ENCODE data around the gene LRPPRC.

The LRPPRC gene

GRCh38 chr2:43958397-43959275 lies 37.2 kb downstream of the LRPPRC start:
- Histone ChIP-seq H3K9me3 (ENCODE audit: severe bottlenecking) (no peaks in the 10 kb centered on the region), H3K4me1 (ENCODE audit: insufficient read depth, poor library complexity, severe bottlenecking) (peaks cover 3% of the 10 kb centered on the region), H3K27ac (ENCODE audit: poor library complexity, severe bottlenecking) (no peak overlapping the region), H3K36me3 (ENCODE audit: low read depth) (peaks cover 100% of the 10 kb centered on the region), H3K4me3 (ENCODE audit: severe bottlenecking) (no peak overlapping the region), H3K27me3 (ENCODE audit: insufficient read depth, poor library complexity, severe bottlenecking) (no peaks in the 10 kb centered on the region)
- no peak for TF ChIP-seq CTCF (IDR thresholded peaks at IDR 0.05; ENCODE audit: poor library complexity, severe bottlenecking)
- DNase-seq (ENCODE audit: low spot score) (no peak), ATAC-seq (ENCODE audit: low read depth) (no peak)

GRCh38 chr2:43950383-43951008 lies 45.3 kb downstream of the LRPPRC start:
- Histone ChIP-seq H3K27me3 (ENCODE audit: insufficient read depth, poor library complexity, severe bottlenecking) (no peaks in the 10 kb centered on the region), H3K9me3 (ENCODE audit: severe bottlenecking) (no peaks in the 10 kb centered on the region), H3K4me3 (ENCODE audit: severe bottlenecking) (no peak overlapping the region), H3K27ac (ENCODE audit: poor library complexity, severe bottlenecking) (no peak overlapping the region), H3K36me3 (ENCODE audit: low read depth) (peaks cover 100% of the 10 kb centered on the region), H3K4me1 (ENCODE audit: insufficient read depth, poor library complexity, severe bottlenecking) (peaks cover 3% of the 10 kb centered on the region)
- ATAC-seq (ENCODE audit: low read depth) (peak; percentile 60; the same call in 2 of the 3 replicates), DNase-seq (ENCODE audit: low spot score) (no peak)
- TF ChIP-seq CTCF (IDR thresholded peaks at IDR 0.05; ENCODE audit: poor library complexity, severe bottlenecking) = peak; percentile 63

GRCh38 chr2:43948370-43948769 lies 47.4 kb downstream of the LRPPRC start:
- Histone ChIP-seq H3K9me3 (ENCODE audit: severe bottlenecking) (no peaks in the 10 kb centered on the region), H3K4me1 (ENCODE audit: insufficient read depth, poor library complexity, severe bottlenecking) (no peaks in the 10 kb centered on the region), H3K4me3 (ENCODE audit: severe bottlenecking) (no peak overlapping the region), H3K27ac (ENCODE audit: poor library complexity, severe bottlenecking) (no peak overlapping the region), H3K27me3 (ENCODE audit: insufficient read depth, poor library complexity, severe bottlenecking) (no peaks in the 10 kb centered on the region), H3K36me3 (ENCODE audit: low read depth) (peaks cover 100% of the 10 kb centered on the region)
- TF ChIP-seq CTCF (IDR thresholded peaks at IDR 0.05; ENCODE audit: poor library complexity, severe bottlenecking) = no peak
- no peak for ATAC-seq (ENCODE audit: low read depth)
- no peak for DNase-seq (ENCODE audit: low spot score)

- H3K4me3 ChIP-seq (ENCODE audit: severe bottlenecking) = no peak overlapping the region
- no peaks in the 10 kb centered on the region for H3K4me1 ChIP-seq (ENCODE audit: insufficient read depth, poor library complexity, severe bottlenecking)
- H3K36me3 ChIP-seq (ENCODE audit: low read depth) = peaks cover 100% of the 10 kb centered on the region
- no peak for ATAC-seq (ENCODE audit: low read depth)
- TF ChIP-seq CTCF (IDR thresholded peaks at IDR 0.05; ENCODE audit: poor library complexity, severe bottlenecking) = no peak
- DNase-seq (ENCODE audit: low spot score) = no peak
- H3K27me3 ChIP-seq (ENCODE audit: insufficient read depth, poor library complexity, severe bottlenecking) = no peaks in the 10 kb centered on the region
- no peaks in the 10 kb centered on the region for H3K9me3 ChIP-seq (ENCODE audit: severe bottlenecking)
- H3K27ac ChIP-seq (ENCODE audit: poor library complexity, severe bottlenecking) = no peak overlapping the region
Observed at GRCh38 chr2:43946685-43947084, 49.1 kb downstream of the LRPPRC start.
